Measurements from ENCODE around the gene TBCD. TPM values are rescaled to one million over a fixed set of nuclear protein-coding genes. Genes with fewer than 3 reads are reported as not detected.
A peak's percentile ranks its signal among the peaks of the same experiment; 100 is the strongest.

Gene TBCD
- total and polyA plus RNA-seq, 9 of the 15 experiments (the other 6 are each of a cell fraction or from before 2014, with no cell fraction given) = 8.9 to 98.5 (median 28.0) TPM

- peak; percentile 43; the same call in 1 of the 2 replicates for TF ChIP-seq SP1 (CRISPR knock-in tag; IDR thresholded peaks at IDR 0.05)
- TF ChIP-seq ZNF717 (CRISPR knock-in tag; IDR thresholded peaks at IDR 0.05) = no peak
- no peak for TF ChIP-seq ZNF561 (CRISPR knock-in tag; conservative IDR thresholded peaks at IDR 0.05)
- no peak for TF ChIP-seq STAT5A (IDR thresholded peaks at IDR 0.05; ENCODE audit: borderline replicate concordance, low read length)
- no peak for TF ChIP-seq HDGF (IDR thresholded peaks at IDR 0.05)
- TF ChIP-seq SAP30 (IDR thresholded peaks at IDR 0.05; ENCODE audit: borderline replicate concordance, insufficient read depth, low read depth, low read length, poor library complexity, severe bottlenecking) = peak; percentile 37
- no peak for TF ChIP-seq HSF4 (CRISPR knock-in tag; IDR thresholded peaks at IDR 0.05; ENCODE audit: borderline replicate concordance)
- no peak for TF ChIP-seq ASH1L (IDR thresholded peaks at IDR 0.05; ENCODE audit: borderline replicate concordance, low read depth, partially characterized antibody)
- no peak for TF ChIP-seq PATZ1 (CRISPR knock-in tag; IDR thresholded peaks at IDR 0.05; ENCODE audit: borderline replicate concordance)
- no peak for TF ChIP-seq MLX (CRISPR knock-in tag; conservative IDR thresholded peaks at IDR 0.05)
- no peak for TF ChIP-seq ZNF121 (CRISPR knock-in tag; conservative IDR thresholded peaks at IDR 0.05)
- peak; percentile 62; the same call in 1 of the 2 replicates for TF ChIP-seq TFAP4 (CRISPR knock-in tag; IDR thresholded peaks at IDR 0.05; ENCODE audit: borderline replicate concordance)
- no peak for TF ChIP-seq SRSF9 (IDR thresholded peaks at IDR 0.05; ENCODE audit: borderline replicate concordance, low read depth, low read length)
- TF ChIP-seq SMAD3 (CRISPR knock-in tag; conservative IDR thresholded peaks at IDR 0.05) = no peak
- no peak for TF ChIP-seq DDX20 (tag; IDR thresholded peaks at IDR 0.05; ENCODE audit: low read depth)
- TF ChIP-seq ZNF311 (CRISPR knock-in tag; IDR thresholded peaks at IDR 0.05) = no peak
- TF ChIP-seq KAT2B (IDR thresholded peaks at IDR 0.05; ENCODE audit: low read depth, low read length) = no peak
- no peak for TF ChIP-seq SNRNP70 (optimal IDR thresholded peaks at IDR 0.05; ENCODE audit: low read depth, low read length)
- TF ChIP-seq ZNF644 (tag; IDR thresholded peaks at IDR 0.05; ENCODE audit: low read depth) = peak; percentile 87
- no peak for TF ChIP-seq ZNF217 (CRISPR knock-in tag; IDR thresholded peaks at IDR 0.05)
- no peak for TF ChIP-seq NFE2 (IDR thresholded peaks at IDR 0.05; ENCODE audit: low read depth)
- no peak for TF ChIP-seq ZNF354B (CRISPR knock-in tag; IDR thresholded peaks at IDR 0.05)
- no peak for TF ChIP-seq CBX5 (IDR thresholded peaks at IDR 0.05; ENCODE audit: borderline replicate concordance, low read depth)
Measured at GRCh38 chr17:82734987-82735866, 16.6 kb upstream of the TBCD start, which contains the start of gene FN3K (continued).
